ENCODE data around the gene DBT. TPM values are rescaled to one million over a fixed set of nuclear protein-coding genes. Genes with fewer than 3 reads are reported as not detected.
A peak's percentile ranks its signal among the peaks of the same experiment; 100 is the strongest.
"Not testable (repeated sequence)": the region's sequence is repeated elsewhere in the genome, so short reads cannot be mapped to it uniquely, and the experiment has no call there.

The DBT gene
- total and polyA plus RNA-seq, 8 donors = 0.87 to 22.3 (median 6.3) TPM

DNA sequence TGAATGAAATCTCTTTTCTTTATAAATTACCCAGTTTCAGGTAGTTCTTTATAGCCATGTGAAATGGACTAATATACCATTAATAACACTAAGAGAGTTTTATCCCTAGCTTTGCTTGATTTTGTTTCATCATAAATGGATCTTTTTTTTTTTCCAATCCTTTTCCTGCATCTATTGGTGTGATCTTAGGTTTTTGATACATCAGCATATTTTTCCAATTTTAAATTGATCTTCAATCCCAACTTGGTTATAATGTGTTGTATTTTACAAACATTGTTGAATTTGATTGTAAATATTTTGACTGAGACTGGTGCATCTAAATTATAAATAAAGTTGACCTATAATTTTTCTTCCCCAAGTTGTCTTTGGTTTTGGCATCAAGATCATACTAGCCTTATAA, 12.1 kb upstream of the DBT start:
- Histone ChIP-seq H3K36me3 (no peaks in the 10 kb centered on the region), H3K9me3 (no peaks in the 10 kb centered on the region), H3K27me3 (no peaks in the 10 kb centered on the region), H3K4me3 (no peak overlapping the region), H3K27ac (no peak overlapping the region), H3K4me1 (peaks cover 0 to 10% (median 3%) of the 10 kb centered on the region in 4 donors)
- intact Hi-C loops (cut with DNase I; ENCODE audit: low total_unique reads) = no loop called here
- no peak for DNase-seq
- TF ChIP-seq POLR2A (IDR thresholded peaks at IDR 0.05) (no peak), POLR2AphosphoS5 (IDR thresholded peaks at IDR 0.05) (no peak), EP300 (IDR thresholded peaks at IDR 0.05) (no peak)

DNA sequence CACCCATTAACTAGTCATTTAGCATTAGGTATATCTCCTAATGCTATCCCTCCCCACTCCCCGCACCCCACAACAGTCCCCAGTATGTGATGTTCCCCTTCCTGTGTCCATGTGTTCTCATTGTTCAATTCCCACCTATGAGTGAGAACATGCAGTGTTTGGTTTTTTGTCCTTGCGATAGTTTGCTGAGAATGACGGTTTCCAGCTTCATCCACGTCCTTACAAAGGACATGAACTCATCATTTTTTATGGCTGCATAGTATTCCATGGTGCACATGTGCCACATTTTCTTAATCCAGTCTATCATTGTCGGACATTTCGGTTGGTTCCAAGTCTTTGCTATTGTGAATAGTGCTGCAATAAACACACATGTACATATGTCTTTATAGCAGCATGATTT, 8.8 kb upstream of the DBT start:
- H3K4me1 ChIP-seq; DNase-seq; H3K4me3 ChIP-seq; intact Hi-C loops (cut with DNase I; ENCODE audit: low total_unique reads); H3K9me3 ChIP-seq; H3K27me3 ChIP-seq; H3K36me3 ChIP-seq; H3K27ac ChIP-seq: not testable (repeated sequence)
- 79 to 99% (median 86%) methylated on average over 6 of the region's 6 CpGs for WGBS, 5 donors

DNA sequence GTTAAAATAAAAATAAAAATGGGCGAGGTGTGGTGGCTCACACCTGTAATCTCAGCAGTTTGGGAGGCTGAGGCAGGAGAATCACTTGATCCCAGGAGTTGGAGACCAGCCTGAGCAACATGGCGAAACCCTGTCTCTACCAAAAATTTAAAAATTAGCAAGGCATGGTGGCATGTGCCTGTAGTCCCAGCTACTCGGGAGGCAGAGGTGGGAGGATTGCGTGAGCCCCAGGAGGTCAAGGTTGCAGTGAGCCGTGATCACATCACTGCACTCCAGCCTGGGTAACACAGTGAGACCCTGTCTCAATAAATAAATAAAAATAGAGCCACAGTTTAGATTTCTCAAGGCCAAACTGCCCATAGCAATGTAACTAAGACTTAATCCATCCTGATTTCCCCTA, 6.6 kb upstream of the DBT start:
- H3K27ac ChIP-seq; H3K27me3 ChIP-seq; H3K36me3 ChIP-seq; DNase-seq; H3K9me3 ChIP-seq; H3K4me1 ChIP-seq; intact Hi-C loops (cut with DNase I; ENCODE audit: low total_unique reads); H3K4me3 ChIP-seq: not testable (repeated sequence)
- WGBS, 5 donors = 83 to 94% (median 86%) methylated on average over 5 of the region's 5 CpGs

DNA sequence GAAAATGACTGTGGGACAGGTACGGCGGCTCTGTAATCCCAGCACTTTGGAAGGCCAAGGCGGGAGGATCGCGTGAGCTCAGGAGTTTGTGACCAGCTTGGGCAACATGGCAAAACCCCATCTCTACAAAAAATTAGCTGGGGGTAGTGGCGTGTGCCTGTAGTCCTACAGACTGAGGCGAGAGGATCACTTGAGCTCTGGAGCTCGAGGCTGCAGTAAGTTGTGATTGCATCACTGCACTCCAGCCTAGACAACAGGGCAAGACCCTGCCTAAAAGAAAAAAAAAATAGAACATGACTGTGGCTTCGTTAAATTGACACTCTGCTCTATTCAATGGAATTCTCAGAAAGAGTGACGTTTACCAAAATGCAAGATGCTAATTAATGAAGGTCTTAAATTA, 3.9 kb upstream of the DBT start:
- WGBS, 5 donors = 57 to 78% (median 66%) methylated on average over 10 of the region's 10 CpGs
- Histone ChIP-seq H3K4me1 (peaks cover 10 to 16% (median 13%) of the 10 kb centered on the region in 4 donors), H3K4me3 (no peak overlapping the region), H3K27me3 (no peaks in the 10 kb centered on the region), H3K9me3 (no peaks in the 10 kb centered on the region), H3K27ac (no peak overlapping the region), H3K36me3 (no peaks in the 10 kb centered on the region)
- DNase-seq = no peak
- TF ChIP-seq EP300 (IDR thresholded peaks at IDR 0.05) (no peak), POLR2A (IDR thresholded peaks at IDR 0.05) (no peak), POLR2AphosphoS5 (IDR thresholded peaks at IDR 0.05) (no peak)
- TF ChIP-seq, protein P1, sequence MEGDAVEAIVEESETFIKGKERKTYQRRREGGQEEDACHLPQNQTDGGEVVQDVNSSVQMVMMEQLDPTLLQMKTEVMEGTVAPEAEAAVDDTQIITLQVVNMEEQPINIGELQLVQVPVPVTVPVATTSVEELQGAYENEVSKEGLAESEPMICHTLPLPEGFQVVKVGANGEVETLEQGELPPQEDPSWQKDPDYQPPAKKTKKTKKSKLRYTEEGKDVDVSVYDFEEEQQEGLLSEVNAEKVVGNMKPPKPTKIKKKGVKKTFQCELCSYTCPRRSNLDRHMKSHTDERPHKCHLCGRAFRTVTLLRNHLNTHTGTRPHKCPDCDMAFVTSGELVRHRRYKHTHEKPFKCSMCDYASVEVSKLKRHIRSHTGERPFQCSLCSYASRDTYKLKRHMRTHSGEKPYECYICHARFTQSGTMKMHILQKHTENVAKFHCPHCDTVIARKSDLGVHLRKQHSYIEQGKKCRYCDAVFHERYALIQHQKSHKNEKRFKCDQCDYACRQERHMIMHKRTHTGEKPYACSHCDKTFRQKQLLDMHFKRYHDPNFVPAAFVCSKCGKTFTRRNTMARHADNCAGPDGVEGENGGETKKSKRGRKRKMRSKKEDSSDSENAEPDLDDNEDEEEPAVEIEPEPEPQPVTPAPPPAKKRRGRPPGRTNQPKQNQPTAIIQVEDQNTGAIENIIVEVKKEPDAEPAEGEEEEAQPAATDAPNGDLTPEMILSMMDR (IDR thresholded peaks at IDR 0.05) = no peak
- intact Hi-C loops (cut with DNase I; ENCODE audit: low total_unique reads) = no loop called here

DNA sequence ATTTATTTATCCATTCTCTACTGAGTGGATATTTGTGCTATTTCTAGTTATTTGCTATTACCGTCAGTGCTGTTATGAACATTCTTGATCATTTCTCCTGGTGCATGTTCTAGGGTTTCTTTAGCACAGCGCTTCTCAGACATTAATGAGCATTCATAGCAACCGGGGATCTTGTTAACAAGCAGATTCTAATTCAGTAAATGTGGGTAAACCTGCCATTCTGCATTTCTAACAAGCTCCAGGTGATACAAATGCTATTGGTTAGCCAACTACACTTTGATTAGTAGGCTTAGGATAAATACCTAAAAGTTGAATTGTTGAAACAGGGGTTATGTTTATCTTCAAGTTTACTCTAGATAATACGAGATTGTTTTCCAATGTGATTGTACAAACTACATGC, 3.3 kb upstream of the DBT start:
- Histone ChIP-seq H3K27ac (no peak overlapping the region), H3K27me3 (no peaks in the 10 kb centered on the region), H3K36me3 (no peaks in the 10 kb centered on the region), H3K4me1 (peaks cover 15 to 23% (median 20%) of the 10 kb centered on the region in 4 donors), H3K9me3 (no peaks in the 10 kb centered on the region), H3K4me3 (no peak overlapping the region)
- 28 to 48% (median 39%) methylated on average over 4 of the region's 4 CpGs for WGBS, 5 donors
- intact Hi-C loops (cut with DNase I; ENCODE audit: low total_unique reads) = no loop called here
- DNase-seq = peak in 1 of 2 donors; percentile 29
- TF ChIP-seq POLR2AphosphoS5 (IDR thresholded peaks at IDR 0.05) (no peak), POLR2A (IDR thresholded peaks at IDR 0.05) (no peak), EP300 (IDR thresholded peaks at IDR 0.05) (no peak)
- TF ChIP-seq, protein P1 (IDR thresholded peaks at IDR 0.05) = no peak

DNA sequence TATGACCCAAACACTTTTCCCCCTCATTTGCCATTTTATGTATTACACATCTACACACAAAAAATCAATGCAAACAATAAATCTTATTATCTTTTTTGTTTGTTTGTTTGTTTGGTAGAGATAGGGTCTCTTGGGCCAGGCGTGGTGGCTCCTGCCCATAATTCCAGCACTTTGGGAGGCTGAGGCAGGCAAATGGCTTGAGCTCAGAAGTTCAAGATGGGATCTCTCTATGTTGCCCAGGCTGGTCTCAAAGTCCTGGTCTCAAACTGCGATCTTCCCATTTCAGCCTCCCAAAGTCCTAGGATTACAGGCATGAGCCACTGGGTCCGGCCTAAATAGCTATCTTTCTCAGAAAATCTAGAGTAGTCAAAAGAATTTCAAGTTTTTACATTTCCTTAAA, 1.2 kb upstream of the DBT start:
- Histone ChIP-seq H3K27ac (peak overlapping the region in 1 of 5 donors; percentile 93), H3K36me3 (no peaks in the 10 kb centered on the region), H3K9me3 (no peaks in the 10 kb centered on the region), H3K4me3 (no peak overlapping the region), H3K4me1 (peaks cover 23 to 40% (median 33%) of the 10 kb centered on the region in 4 donors), H3K27me3 (no peaks in the 10 kb centered on the region)
- TF ChIP-seq POLR2A (IDR thresholded peaks at IDR 0.05) = no peak
- TF ChIP-seq EP300 (IDR thresholded peaks at IDR 0.05) = no peak
- no peak for TF ChIP-seq POLR2AphosphoS5 (IDR thresholded peaks at IDR 0.05)
- TF ChIP-seq, protein P1 (IDR thresholded peaks at IDR 0.05) = no peak
- DNase-seq = no peak
- 86 to 97% (median 88%) methylated on average over 3 of the region's 3 CpGs for WGBS, 5 donors
- intact Hi-C loops (cut with DNase I; ENCODE audit: low total_unique reads) = no loop called here

Measured in stomach (tissue), 9 donors.